Measurements from ENCODE around the gene RASAL2. TPM values are rescaled to one million over a fixed set of nuclear protein-coding genes. Genes with fewer than 3 reads are reported as not detected.

Gene RASAL2
- total and polyA plus RNA-seq, 2 donors (not counting 1 experiment from before 2014, with no cell fraction given), result 0.12 TPM; not detected in 1

DNA sequence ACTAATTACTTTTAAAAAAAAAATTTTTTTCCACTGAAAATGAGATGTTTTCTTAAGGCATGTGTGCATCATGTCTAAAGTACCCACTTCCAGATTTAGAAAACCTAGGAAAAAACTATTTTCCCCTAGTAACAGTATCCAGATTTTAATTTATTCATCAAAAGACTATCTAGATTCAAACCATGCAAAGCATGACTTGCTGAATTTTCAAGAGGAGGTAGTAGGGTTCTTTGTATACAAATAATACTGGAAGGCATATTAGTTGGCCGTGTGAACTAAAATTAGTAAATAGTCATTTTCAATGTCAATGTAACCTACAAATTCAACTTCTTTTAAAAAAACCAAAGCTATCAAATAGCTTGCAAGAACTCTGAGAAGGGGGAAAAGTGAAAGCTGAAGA lies 213.4 kb downstream of the RASAL2 start:
- H3K79me2 ChIP-seq (ENCODE audit: control insufficient read depth, insufficient read depth, low read length), result no peaks in the 10 kb centered on the region
- ChIA-PET CTCF (interaction anchor here (0.6 to 7.1 kb wide), 6 partner anchors 8 to 1502 kb away, joined by 3 to 120 read pairs (median 4); no protein-coding TSS in a partner anchor), POLR2A (no interaction called here)
- H4K20me1 ChIP-seq (ENCODE audit: control insufficient read depth, insufficient read depth, low read length, poor library complexity, severe bottlenecking), result no peaks in the 10 kb centered on the region
- H3K9ac ChIP-seq (ENCODE audit: low read length), result no peak overlapping the region
- Mint-ChIP-seq H3K4me3 (no peak overlapping the region), H3K4me1 (no peaks in the 10 kb centered on the region), H3K27ac (no peak overlapping the region), H3K9me3 (ENCODE audit: insufficient read depth) (no peaks in the 10 kb centered on the region), H3K27me3 (peaks cover 17% of the 10 kb centered on the region)
- H3K9me3 ChIP-seq (ENCODE audit: control extremely low read depth in 1 of 3, control insufficient read depth in 2 of 3, insufficient read depth in 1 of 3, low read length in 2 of 3), result no peaks in the 10 kb centered on the region
- DNase-seq (no peak), ATAC-seq (ENCODE audit: low read depth) (no peak)
- no peak overlapping the region for H3K4me3 ChIP-seq (ENCODE audit: control extremely low read depth in 1 of 5, extremely low read depth in 1 of 5, insufficient read depth in 1 of 5, low read depth in 2 of 5, low read length in 4 of 5)
- no peak overlapping the region for H2AFZ ChIP-seq (ENCODE audit: insufficient read depth, low read depth, low read length, poor library complexity, severe bottlenecking)
- no peaks in the 10 kb centered on the region for H3K36me3 ChIP-seq (replicated peaks in 1 of 2; ENCODE audit: control extremely low read depth in 1 of 2, control insufficient read depth in 1 of 2, extremely low read depth in 1 of 2, insufficient read depth in 2 of 2, low read length in 1 of 2)
- H3K4me1 ChIP-seq (ENCODE audit: control insufficient read depth in 2 of 2, insufficient read depth in 2 of 2, low read length in 2 of 2), result no peaks in the 10 kb centered on the region
- intact Hi-C loops (cut with micrococcal nuclease), result no loop called here
- no peak overlapping the region for H3K27ac ChIP-seq (ENCODE audit: low read length in 2 of 2)
- H3K27me3 ChIP-seq (replicated peaks in 1 of 4; ENCODE audit: control extremely low read depth in 1 of 4, control insufficient read depth in 3 of 4, insufficient read depth in 4 of 4, low read length in 3 of 4), result no peaks in the 10 kb centered on the region
- no CpG with 5 or more reads among the region's 1 CpG for WGBS (ENCODE audit: insufficient coverage)
- no peak overlapping the region for H3K4me2 ChIP-seq (replicated peaks; ENCODE audit: low read depth, low read length, poor library complexity, severe bottlenecking)
- no peak for TF ChIP-seq CTCF (IDR thresholded peaks at IDR 0.05)
- TF ChIP-seq EZH2 (IDR thresholded peaks at IDR 0.05; ENCODE audit: borderline replicate concordance, insufficient read depth, low read depth, low read length, poor library complexity, severe bottlenecking), result no peak

- no peaks in the 10 kb centered on the region for H3K36me3 ChIP-seq (replicated peaks in 1 of 2; ENCODE audit: control extremely low read depth in 1 of 2, control insufficient read depth in 1 of 2, extremely low read depth in 1 of 2, insufficient read depth in 2 of 2, low read length in 1 of 2)
- POLR2A ChIA-PET, result no interaction called here
- no peak overlapping the region for H3K4me3 ChIP-seq (ENCODE audit: control extremely low read depth in 1 of 5, extremely low read depth in 1 of 5, insufficient read depth in 1 of 5, low read depth in 2 of 5, low read length in 4 of 5)
- DNase-seq (no peak), ATAC-seq (ENCODE audit: low read depth) (no peak)
- CTCF ChIA-PET, result interaction anchor here (0.6 to 7.1 kb wide), 12 partner anchors 9 to 1503 kb away, joined by 3 to 120 read pairs (median 4); no protein-coding TSS in a partner anchor
- H3K27ac ChIP-seq (ENCODE audit: low read length in 2 of 2), result no peak overlapping the region
- no peak overlapping the region for H3K9ac ChIP-seq (ENCODE audit: low read length)
- TF ChIP-seq EZH2 (IDR thresholded peaks at IDR 0.05; ENCODE audit: borderline replicate concordance, insufficient read depth, low read depth, low read length, poor library complexity, severe bottlenecking), result no peak
- TF ChIP-seq CTCF (IDR thresholded peaks at IDR 0.05), result no peak
- Mint-ChIP-seq H3K27ac (no peak overlapping the region), H3K27me3 (peaks cover 21% of the 10 kb centered on the region), H3K4me3 (no peak overlapping the region), H3K4me1 (no peaks in the 10 kb centered on the region), H3K9me3 (ENCODE audit: insufficient read depth) (no peaks in the 10 kb centered on the region)
- H3K27me3 ChIP-seq (replicated peaks in 1 of 4; ENCODE audit: control extremely low read depth in 1 of 4, control insufficient read depth in 3 of 4, insufficient read depth in 4 of 4, low read length in 3 of 4), result peaks cover 0 to 3% (median 0%) of the 10 kb centered on the region in 4 experiments
- H3K9me3 ChIP-seq (ENCODE audit: control extremely low read depth in 1 of 3, control insufficient read depth in 2 of 3, insufficient read depth in 1 of 3, low read length in 2 of 3), result no peaks in the 10 kb centered on the region
- H4K20me1 ChIP-seq (ENCODE audit: control insufficient read depth, insufficient read depth, low read length, poor library complexity, severe bottlenecking), result no peaks in the 10 kb centered on the region
- no peaks in the 10 kb centered on the region for H3K79me2 ChIP-seq (ENCODE audit: control insufficient read depth, insufficient read depth, low read length)
- H2AFZ ChIP-seq (ENCODE audit: insufficient read depth, low read depth, low read length, poor library complexity, severe bottlenecking), result no peak overlapping the region
- no peaks in the 10 kb centered on the region for H3K4me1 ChIP-seq (ENCODE audit: control insufficient read depth in 2 of 2, insufficient read depth in 2 of 2, low read length in 2 of 2)
- intact Hi-C loops (cut with micrococcal nuclease), result no loop called here
- no peak overlapping the region for H3K4me2 ChIP-seq (replicated peaks; ENCODE audit: low read depth, low read length, poor library complexity, severe bottlenecking)
Measured at GRCh38 chr1:178308438-178308837, 214.5 kb downstream of the RASAL2 start.
